HL-60 (cell line): ENCODE data around the gene HELB.

Source experiments
- CTCF ChIP-seq: IDR thresholded peaks from one replicate; pipeline ENCODE4 v1.5.1; 2011; ENCODE audit warnings: low read length, control low read depth, inconsistent platforms; ENCODE audit not compliant: insufficient read depth
- POLR2AphosphoS5 ChIP-seq: IDR thresholded peaks from 2 replicates; pipeline ENCODE4 v1.6.1; 2012; ENCODE audit warnings: low read depth

DNA sequence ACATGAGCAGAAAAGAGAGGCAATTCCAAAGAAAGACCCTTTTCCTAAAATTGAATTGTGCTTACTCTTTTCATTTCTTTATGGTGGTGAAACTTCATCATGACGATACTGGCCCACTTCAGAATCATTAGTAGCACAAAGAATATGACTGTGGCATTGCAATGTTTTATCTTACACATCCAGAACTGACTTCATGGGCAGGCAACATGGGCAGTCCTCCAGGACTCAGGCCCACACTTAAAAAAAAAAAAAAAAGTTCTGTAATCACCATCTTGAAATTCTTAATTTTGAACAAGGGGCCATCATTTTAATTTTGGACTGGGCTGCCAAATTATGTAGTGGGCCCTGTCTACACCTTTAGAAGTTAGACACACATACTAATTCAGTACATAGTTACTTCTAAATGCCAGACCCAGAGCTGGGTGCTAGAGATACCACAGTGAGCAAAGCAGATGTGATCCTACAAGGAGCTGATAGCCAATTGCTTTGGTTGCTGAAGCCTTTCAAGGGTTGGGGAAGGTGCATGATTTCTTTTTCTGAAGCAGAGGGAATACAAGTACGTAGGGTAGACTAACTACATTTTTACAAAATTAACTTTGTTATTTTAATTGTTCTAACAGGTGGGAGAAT, 35.2 kb downstream of the HELB start:
- TF ChIP-seq CTCF (no peak), POLR2AphosphoS5 (no peak)
